Astrocyte of the spinal cord (primary cell): ENCODE measurements around the gene RASA2.

Source experiments
- DNase-seq: peaks from one replicate; pipeline ENCODE4 v3.0.0; 2011; ENCODE audit warnings: low read depth, low spot score
- H3K4me3 ChIP-seq: 2 replicates; pipeline ENCODE4 v1.5.1; 2011; ENCODE audit warnings: low read depth, mild to moderate bottlenecking, low read length, moderate library complexity
- in situ Hi-C: cut with HindIII; loops from 2 replicates; pipeline ENCODE4 v1.10.0; 2017; ENCODE audit warnings: low sequenced_read_pairs
- TF ChIP-seq, protein P1 (sequence below): IDR thresholded peaks from 2 replicates; pipeline ENCODE4 v1.5.1; 2012; ENCODE audit warnings: low read depth, mild to moderate bottlenecking, low read length, inconsistent platforms

RASA2 gene

DNA sequence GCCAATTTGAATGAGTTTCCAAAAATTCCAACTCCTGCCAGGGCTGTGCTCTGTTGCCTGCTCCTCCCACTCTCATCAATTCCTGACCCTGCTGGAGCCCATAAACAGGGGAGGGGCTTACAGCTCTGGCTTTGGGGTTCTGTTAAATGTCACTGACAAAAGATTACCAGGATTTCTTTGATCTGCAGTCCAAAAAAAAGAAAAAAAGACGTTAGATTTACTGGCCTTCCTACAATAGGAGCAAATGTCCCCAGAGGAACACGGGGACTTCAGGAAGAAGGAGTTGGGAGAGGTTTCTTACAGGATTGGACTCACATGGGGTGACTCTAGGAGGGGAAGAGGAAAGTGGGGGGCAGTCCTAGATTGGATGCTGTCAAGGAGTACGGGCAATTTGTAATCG lies 167.0 kb downstream of the RASA2 start:
- in situ Hi-C loops, result no loop called here
- no peak for DNase-seq
- TF ChIP-seq, protein P1, sequence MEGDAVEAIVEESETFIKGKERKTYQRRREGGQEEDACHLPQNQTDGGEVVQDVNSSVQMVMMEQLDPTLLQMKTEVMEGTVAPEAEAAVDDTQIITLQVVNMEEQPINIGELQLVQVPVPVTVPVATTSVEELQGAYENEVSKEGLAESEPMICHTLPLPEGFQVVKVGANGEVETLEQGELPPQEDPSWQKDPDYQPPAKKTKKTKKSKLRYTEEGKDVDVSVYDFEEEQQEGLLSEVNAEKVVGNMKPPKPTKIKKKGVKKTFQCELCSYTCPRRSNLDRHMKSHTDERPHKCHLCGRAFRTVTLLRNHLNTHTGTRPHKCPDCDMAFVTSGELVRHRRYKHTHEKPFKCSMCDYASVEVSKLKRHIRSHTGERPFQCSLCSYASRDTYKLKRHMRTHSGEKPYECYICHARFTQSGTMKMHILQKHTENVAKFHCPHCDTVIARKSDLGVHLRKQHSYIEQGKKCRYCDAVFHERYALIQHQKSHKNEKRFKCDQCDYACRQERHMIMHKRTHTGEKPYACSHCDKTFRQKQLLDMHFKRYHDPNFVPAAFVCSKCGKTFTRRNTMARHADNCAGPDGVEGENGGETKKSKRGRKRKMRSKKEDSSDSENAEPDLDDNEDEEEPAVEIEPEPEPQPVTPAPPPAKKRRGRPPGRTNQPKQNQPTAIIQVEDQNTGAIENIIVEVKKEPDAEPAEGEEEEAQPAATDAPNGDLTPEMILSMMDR, result no peak
- H3K4me3 ChIP-seq, result no peak overlapping the region

DNA sequence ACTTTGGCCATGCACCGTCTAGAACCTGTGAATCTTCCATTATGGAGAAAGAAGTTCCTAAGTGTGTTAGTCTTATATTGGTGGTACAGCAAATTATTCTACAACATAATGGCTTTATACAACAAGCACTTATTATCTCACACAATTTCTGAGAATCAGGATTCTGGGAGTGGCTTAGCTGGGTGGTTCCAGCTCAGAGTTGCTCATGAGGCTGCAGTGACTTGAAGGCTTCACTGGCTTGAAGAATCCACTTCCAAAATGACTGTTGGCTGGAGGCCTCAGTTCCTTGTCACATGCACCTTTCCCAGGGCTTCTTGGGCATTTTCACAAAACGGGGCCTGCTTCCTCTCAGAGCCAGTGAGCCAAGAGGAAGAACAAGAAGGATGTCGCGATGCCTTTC lies 169.0 kb downstream of the RASA2 start:
- H3K4me3 ChIP-seq, result no peak overlapping the region
- DNase-seq, result no peak
- in situ Hi-C loops, result no loop called here
- TF ChIP-seq, protein P1, result no peak

DNA sequence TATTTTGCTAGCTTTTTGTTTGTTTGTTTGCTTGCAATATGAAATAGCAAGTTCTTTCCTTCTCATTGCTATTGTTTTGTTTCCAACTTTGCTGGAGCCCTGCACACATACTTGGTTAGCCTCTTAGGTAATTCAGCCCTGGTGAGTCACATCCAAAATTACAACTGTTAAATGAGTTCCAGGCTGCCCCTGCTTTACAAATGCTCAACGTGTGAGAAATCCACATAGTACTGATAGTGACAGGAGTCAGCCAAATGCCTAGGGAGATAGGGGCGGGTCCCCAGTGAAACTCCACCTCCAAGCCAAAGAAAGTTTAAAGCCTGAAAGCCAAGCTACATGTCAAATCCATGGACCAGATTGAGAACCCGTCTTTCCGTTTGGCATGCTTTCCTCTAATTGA lies 169.9 kb downstream of the RASA2 start:
- in situ Hi-C loops, result no loop called here
- H3K4me3 ChIP-seq, result no peak overlapping the region
- peak; percentile 41 for DNase-seq
- TF ChIP-seq, protein P1, result no peak

DNA sequence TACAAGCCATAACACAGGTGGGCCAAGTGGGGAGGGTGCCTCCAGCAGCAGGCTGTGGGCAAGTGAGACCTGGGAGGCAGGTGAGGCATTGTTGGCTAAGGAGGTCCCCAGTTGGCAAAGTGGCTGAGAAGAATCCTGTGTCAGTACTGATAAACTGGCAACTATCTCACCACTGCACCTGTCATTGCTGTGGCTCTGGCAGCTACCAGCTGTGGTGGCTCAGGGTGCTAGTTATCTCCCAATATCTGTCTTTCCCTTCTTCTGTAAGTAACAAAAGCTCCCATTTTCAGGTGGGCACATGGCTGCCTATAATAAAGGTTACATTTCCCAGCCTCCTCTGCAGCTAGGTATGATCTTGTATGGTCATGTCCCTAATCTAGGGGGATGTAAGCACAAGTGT lies 170.7 kb downstream of the RASA2 start:
- in situ Hi-C loops, result no loop called here
- DNase-seq, result no peak
- H3K4me3 ChIP-seq, result no peak overlapping the region
- TF ChIP-seq, protein P1, result no peak

DNA sequence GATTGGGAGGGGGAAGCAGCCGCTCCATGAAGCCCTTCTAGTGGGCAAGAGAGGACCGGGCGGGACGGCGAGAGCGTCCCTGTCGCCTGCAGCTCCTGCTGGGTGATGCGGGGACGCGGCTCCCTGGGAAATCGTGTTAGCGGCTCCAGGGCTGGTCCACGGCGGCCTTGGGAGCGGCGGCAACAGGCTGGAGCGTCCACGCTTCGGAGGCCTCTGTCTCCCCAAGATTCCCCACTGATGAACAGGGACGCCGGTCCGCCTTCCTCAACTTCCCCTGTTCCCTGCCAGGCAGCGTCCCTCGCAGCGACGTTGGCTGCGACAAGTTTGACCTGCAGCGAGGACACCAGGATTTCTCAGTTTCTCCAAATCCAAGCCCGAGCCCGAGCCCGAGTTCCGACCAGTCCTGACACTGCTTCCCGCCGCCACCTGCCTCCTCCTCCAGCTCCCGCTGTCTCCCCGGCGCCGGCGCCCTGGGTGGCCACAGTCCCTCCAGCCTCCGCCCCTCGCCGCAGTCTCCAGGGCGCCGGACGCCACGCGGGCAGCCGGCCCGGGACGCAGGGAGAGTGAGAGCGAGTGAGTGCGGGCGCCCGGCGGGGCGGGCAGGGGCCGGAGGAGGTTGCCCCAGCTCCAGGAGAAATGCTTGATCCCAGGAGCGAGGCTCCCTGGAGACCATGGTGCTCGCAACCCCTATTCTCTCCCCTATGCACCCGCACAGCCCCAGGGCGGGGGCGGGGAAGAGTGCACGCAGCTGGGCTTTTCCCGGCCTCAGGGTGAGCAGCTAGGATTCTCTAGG lies 173.2 kb downstream of the RASA2 start:
- in situ Hi-C loops, result no loop called here
- H3K4me3 ChIP-seq, result peak overlapping the region; percentile 54
- TF ChIP-seq, protein P1, result no peak
- DNase-seq, result peak; percentile 20

DNA sequence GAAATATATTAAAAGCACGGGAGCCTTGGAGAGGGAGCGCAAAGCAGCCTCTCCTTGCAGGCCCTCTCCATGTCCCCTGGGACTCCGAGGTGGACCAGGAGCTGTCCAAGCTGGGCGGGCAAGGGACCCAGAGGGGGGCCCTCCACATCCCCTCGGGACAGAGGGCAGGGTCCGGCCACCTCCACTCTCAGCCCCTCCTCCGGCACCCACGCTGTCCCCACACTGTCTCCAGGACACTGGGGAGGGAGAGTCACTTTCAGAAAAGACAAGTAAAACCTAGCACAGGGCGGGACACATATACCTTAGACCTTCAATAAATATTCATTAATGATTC lies 173.8 kb downstream of the RASA2 start:
- TF ChIP-seq, protein P1, result no peak
- peak overlapping the region; percentile 54 for H3K4me3 ChIP-seq
- DNase-seq, result no peak
- in situ Hi-C loops, result no loop called here
